Measurements from ENCODE around the gene WDR82.
A peak's percentile ranks its signal among the peaks of the same experiment; 100 is the strongest.

WDR82 gene

DNA sequence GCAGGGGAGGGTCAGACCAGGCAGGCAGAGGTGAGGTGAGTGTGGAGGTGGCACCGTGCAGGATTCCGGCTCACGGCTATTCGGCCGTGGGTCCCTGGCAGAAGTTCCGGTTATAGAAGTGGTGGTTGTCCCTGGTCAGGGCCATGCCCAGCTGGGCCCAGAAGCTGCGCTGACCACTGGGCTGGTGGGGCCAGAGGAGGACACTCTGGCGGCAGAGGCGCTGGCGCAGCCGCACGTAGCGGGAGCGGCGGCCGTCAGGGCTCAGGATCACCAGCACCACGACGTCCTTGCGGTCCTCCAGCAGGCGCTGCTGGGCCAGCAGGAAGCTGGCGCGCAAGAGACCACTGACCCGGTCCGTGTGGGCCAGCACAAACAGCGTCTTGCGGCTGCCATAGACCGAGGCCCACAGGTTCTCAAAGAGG is 57.3 kb downstream of the WDR82 start:
- no peak for DNase-seq
- H3K4me1 Mint-ChIP-seq: peaks cover 41% of the 10 kb centered on the region
- no peaks in the 10 kb centered on the region for H3K9me3 Mint-ChIP-seq
- H3K27me3 Mint-ChIP-seq (ENCODE audit: low read depth, poor library complexity): peaks cover 3% of the 10 kb centered on the region
- TF ChIP-seq, protein P1, sequence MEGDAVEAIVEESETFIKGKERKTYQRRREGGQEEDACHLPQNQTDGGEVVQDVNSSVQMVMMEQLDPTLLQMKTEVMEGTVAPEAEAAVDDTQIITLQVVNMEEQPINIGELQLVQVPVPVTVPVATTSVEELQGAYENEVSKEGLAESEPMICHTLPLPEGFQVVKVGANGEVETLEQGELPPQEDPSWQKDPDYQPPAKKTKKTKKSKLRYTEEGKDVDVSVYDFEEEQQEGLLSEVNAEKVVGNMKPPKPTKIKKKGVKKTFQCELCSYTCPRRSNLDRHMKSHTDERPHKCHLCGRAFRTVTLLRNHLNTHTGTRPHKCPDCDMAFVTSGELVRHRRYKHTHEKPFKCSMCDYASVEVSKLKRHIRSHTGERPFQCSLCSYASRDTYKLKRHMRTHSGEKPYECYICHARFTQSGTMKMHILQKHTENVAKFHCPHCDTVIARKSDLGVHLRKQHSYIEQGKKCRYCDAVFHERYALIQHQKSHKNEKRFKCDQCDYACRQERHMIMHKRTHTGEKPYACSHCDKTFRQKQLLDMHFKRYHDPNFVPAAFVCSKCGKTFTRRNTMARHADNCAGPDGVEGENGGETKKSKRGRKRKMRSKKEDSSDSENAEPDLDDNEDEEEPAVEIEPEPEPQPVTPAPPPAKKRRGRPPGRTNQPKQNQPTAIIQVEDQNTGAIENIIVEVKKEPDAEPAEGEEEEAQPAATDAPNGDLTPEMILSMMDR (IDR thresholded peaks at IDR 0.05): no peak
- no peak overlapping the region for H3K27ac Mint-ChIP-seq
- H3K4me3 Mint-ChIP-seq: no peak overlapping the region
- peaks cover 6% of the 10 kb centered on the region for H3K36me3 Mint-ChIP-seq (ENCODE audit: low read depth)

DNA sequence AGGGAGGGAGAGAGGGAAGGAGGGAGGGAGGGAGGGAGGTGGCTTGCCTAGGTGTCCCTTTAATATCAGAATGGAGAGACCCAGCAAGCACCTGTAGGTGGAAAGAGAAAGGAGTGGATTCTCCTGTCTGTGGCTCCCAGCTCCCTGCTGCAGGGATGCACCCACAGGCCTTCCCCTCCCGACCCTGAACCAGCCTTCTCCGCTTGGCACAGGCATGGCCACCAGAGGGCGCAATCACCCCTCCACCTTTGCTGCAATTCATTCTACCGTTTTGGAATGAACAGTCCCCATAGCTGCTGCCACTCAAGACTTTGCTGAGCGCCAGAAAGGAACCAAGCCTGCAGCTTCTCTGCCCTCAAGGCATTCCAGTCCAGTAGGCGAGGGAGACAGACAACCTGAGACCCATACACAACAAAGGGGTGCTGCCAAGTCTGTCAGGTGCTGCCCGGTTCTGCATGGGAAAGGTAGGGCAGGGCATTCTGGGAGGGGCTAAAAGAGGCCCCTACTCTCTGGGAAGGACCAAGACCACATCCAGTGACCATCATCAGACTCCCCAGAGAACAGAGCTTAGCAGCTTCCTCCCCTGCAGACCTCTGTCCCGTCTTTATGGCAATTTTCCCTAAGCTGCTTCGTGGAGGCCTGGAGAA is 57.9 kb downstream of the WDR82 start:
- Mint-ChIP-seq H3K27ac (no peak overlapping the region), H3K4me1 (peaks cover 35% of the 10 kb centered on the region), H3K27me3 (ENCODE audit: low read depth, poor library complexity) (peaks cover 3% of the 10 kb centered on the region), H3K4me3 (no peak overlapping the region), H3K36me3 (ENCODE audit: low read depth) (peaks cover 9% of the 10 kb centered on the region), H3K9me3 (no peaks in the 10 kb centered on the region)
- TF ChIP-seq, protein P1 (IDR thresholded peaks at IDR 0.05): peak; percentile 91
- DNase-seq: peak; percentile 94

DNA sequence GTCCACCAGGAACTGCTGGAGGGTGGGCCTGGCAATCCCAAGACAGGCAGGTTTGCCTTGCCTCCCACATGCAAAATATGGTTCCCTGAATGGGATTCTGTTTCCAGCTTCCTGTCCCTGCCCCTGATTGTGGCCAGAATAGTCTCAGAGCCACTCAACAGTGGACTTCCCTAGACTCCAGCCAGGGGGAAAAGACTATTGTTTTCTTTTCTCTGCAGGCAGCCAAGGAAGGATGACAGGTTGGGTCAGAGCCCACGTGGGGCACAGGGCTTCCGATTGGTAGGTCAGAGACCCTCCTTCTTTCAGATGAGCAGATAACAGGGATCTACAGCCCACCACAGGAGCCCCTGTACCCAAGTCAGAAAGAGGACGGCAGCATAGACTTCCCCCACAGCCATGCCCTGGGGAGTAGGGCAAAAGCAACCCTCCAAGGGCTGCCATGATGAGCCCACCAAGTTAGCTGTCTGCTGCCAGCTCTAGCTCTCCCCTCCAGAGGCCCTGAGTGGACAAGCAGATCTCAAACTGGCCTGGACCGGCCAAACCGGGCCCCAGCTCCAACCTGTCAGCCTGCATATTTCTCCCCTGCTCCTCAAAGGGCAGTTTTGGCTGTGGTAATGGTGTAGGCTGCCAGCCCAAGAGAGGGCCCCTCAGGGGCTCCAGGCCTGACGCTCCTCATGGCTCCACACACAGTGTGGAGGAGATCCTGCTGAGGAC is 59.4 kb downstream of the WDR82 start:
- H3K9me3 Mint-ChIP-seq: no peaks in the 10 kb centered on the region
- no peak overlapping the region for H3K4me3 Mint-ChIP-seq
- no peak overlapping the region for H3K27ac Mint-ChIP-seq
- H3K4me1 Mint-ChIP-seq: peaks cover 31% of the 10 kb centered on the region
- DNase-seq: no peak
- peaks cover 3% of the 10 kb centered on the region for H3K27me3 Mint-ChIP-seq (ENCODE audit: low read depth, poor library complexity)
- peaks cover 17% of the 10 kb centered on the region for H3K36me3 Mint-ChIP-seq (ENCODE audit: low read depth)
- TF ChIP-seq, protein P1 (IDR thresholded peaks at IDR 0.05): no peak

DNA sequence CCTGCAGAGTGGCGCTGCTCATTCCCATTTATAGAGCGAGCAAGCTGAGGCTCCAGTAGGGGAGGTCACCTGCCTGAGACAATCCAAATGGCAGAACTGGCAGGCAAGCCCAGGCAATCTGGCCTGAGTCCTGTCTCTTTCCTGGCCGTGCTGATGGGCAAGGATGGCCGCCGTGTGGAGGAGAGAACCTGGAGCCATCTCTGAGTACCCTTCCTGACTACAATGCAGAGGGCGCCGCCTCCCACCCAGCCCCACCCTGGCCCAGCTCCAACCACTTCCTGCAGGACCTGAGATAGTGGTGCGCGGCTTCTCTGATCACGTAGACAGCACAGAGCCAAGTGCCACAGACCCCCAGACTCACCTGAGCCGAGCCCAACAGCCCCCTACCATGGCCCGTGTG is 60.0 kb downstream of the WDR82 start:
- Mint-ChIP-seq H3K4me1 (peaks cover 31% of the 10 kb centered on the region), H3K27me3 (ENCODE audit: low read depth, poor library complexity) (peaks cover 3% of the 10 kb centered on the region), H3K9me3 (no peaks in the 10 kb centered on the region), H3K4me3 (no peak overlapping the region), H3K27ac (no peak overlapping the region), H3K36me3 (ENCODE audit: low read depth) (peaks cover 24% of the 10 kb centered on the region)
- TF ChIP-seq, protein P1 (IDR thresholded peaks at IDR 0.05): no peak
- no peak for DNase-seq

DNA sequence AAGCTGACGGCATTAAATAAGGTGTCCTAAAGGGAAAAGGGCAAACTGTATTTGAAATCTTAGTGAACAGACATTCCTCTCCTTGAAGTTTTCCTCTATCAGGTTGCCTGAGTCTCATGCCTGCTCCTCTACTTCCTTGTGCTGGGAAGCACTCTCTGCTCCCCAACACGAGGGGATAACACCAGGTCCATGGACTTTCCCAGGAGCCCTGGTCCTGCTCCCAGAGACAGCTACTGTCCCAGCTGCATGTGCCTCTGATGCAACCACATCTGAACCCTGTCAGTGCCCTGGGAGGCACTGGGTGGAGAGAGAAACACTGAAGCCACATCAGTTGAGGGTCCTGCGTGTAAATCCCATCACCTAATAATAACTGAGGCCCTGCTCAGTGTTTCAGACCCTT is 60.4 kb downstream of the WDR82 start:
- TF ChIP-seq, protein P1 (IDR thresholded peaks at IDR 0.05): no peak
- Mint-ChIP-seq H3K36me3 (ENCODE audit: low read depth) (peaks cover 28% of the 10 kb centered on the region), H3K4me1 (peaks cover 31% of the 10 kb centered on the region), H3K27me3 (ENCODE audit: low read depth, poor library complexity) (peaks cover 2% of the 10 kb centered on the region), H3K4me3 (no peak overlapping the region), H3K27ac (no peak overlapping the region), H3K9me3 (no peaks in the 10 kb centered on the region)
- DNase-seq: no peak

DNA sequence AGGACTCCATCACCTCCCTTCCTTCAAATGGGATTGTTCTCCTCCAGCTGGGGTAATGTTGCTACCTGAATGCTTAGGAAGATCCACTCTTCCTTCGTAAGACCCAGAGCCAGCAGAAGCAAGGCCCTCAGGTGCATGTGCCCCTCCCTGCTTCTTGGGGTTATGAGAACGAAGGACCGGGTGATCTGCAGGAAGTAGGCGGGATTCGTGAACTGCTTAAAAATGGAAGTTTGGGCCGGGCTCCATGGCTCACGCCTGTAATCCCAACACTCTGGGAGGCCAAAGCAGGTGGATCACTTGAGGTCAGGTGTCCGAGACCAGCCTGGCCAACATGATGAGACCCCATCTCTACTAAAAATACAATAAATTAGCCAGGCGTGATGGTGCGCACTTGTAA is 61.0 kb downstream of the WDR82 start:
- Mint-ChIP-seq H3K4me1 (peaks cover 31% of the 10 kb centered on the region), H3K27me3 (ENCODE audit: low read depth, poor library complexity) (no peaks in the 10 kb centered on the region)

More for the DNA sequence above, 61.0 kb downstream of the WDR82 start:
- H3K27ac Mint-ChIP-seq: no peak overlapping the region
- H3K36me3 Mint-ChIP-seq (ENCODE audit: low read depth): peaks cover 34% of the 10 kb centered on the region
- no peak for DNase-seq
- no peaks in the 10 kb centered on the region for H3K9me3 Mint-ChIP-seq
- no peak overlapping the region for H3K4me3 Mint-ChIP-seq
- TF ChIP-seq, protein P1 (IDR thresholded peaks at IDR 0.05): no peak
